ENCODE data around the gene MCRIP1.

MCRIP1 gene

GRCh38 chr17:81802856-81803643, 30.0 kb downstream of the MCRIP1 start:
- no peak overlapping the region for H2AK5ac ChIP-seq (ENCODE audit: low read length)
- H2BK120ac ChIP-seq (ENCODE audit: low read depth, low read length), result no peak overlapping the region
- no peak overlapping the region for H4K8ac ChIP-seq (ENCODE audit: low read depth, low read length)
- peaks cover 26% of the 10 kb centered on the region for H3K27me3 ChIP-seq (ENCODE audit: insufficient read depth, low read length, poor library complexity)
- no peaks in the 10 kb centered on the region for H3K4me1 ChIP-seq (ENCODE audit: control insufficient read depth, low read depth, low read length)
- H2BK5ac ChIP-seq (ENCODE audit: low read length), result no peak overlapping the region
- H3K56ac ChIP-seq (ENCODE audit: low read length), result no peak overlapping the region
- H3K36me3 ChIP-seq (ENCODE audit: control insufficient read depth, insufficient read depth, low read length), result no peaks in the 10 kb centered on the region
- no peak for DNase-seq
- no CpG with 5 or more reads among the region's 26 CpGs for WGBS (ENCODE audit: extremely low coverage, insufficient coverage, low lambda C conversion rate)
- H3K79me2 ChIP-seq (ENCODE audit: control insufficient read depth, insufficient read depth, low read length), result no peaks in the 10 kb centered on the region
- no peak overlapping the region for H3K18ac ChIP-seq (ENCODE audit: low read length)
- no peak overlapping the region for H3K23ac ChIP-seq (ENCODE audit: low read length)
- no peak overlapping the region for H3K9ac ChIP-seq (ENCODE audit: low read length)
- no peak overlapping the region for H4K5ac ChIP-seq (ENCODE audit: low read length)
- no peak overlapping the region for H3K4me2 ChIP-seq (ENCODE audit: low read length)
- no peak overlapping the region for H3K4ac ChIP-seq (ENCODE audit: low read depth, low read length)
- H3K4me3 ChIP-seq (ENCODE audit: low read length), result no peak overlapping the region
- H3K79me1 ChIP-seq (ENCODE audit: low read length), result no peaks in the 10 kb centered on the region
- no peak overlapping the region for H2BK15ac ChIP-seq (replicated peaks; ENCODE audit: low read depth)
- no peak overlapping the region for H3K27ac ChIP-seq (ENCODE audit: low read depth, low read length)

DNA sequence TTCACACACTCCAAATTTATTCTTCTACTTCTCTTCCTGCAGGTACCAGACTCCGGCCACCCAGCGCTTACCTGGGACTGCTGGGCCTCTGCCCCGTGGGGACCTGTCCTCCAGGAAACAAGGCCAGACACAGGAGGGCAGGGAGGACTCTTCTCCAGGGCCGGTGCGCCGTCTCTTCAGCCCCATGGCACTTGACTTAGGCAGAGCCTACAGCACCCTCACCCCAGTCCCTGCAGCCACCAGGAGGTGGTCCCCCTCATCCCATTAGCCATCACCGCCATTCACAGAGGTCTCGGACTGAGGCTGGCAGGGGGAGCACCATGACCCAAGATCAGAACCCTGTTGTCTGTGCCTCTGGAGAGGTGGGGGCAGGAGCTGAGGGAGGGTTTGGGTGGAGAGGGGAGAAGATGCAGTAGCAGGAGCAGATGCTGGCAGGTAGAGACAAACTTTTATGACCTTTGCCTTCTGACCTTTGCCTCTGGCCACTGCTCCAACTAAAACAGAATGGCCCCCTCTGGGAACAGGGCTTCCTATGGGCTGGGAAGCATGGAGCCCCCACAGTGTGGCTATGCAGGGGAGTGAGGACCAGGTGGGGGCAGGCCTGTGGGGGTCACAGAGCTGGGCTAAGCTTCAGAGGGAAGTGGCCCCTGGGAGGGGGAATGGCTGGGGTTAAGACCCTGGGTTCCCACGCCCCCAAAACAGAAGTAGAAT, 30.9 kb downstream of the MCRIP1 start:
- H3K27ac ChIP-seq (ENCODE audit: low read depth, low read length), result no peak overlapping the region
- H2BK15ac ChIP-seq (replicated peaks; ENCODE audit: low read depth), result no peak overlapping the region
- H4K5ac ChIP-seq (ENCODE audit: low read length), result no peak overlapping the region
- no peak overlapping the region for H3K4me3 ChIP-seq (ENCODE audit: low read length)
- no peak overlapping the region for H2BK5ac ChIP-seq (ENCODE audit: low read length)
- no peak overlapping the region for H3K23ac ChIP-seq (ENCODE audit: low read length)
- no peak overlapping the region for H2AK5ac ChIP-seq (ENCODE audit: low read length)
- H3K18ac ChIP-seq (ENCODE audit: low read length), result no peak overlapping the region
- peaks cover 26% of the 10 kb centered on the region for H3K27me3 ChIP-seq (ENCODE audit: insufficient read depth, low read length, poor library complexity)
- no peaks in the 10 kb centered on the region for H3K4me1 ChIP-seq (ENCODE audit: control insufficient read depth, low read depth, low read length)
- H3K56ac ChIP-seq (ENCODE audit: low read length), result no peak overlapping the region
- whole genome bisulfite sequencing (ENCODE audit: extremely low coverage, insufficient coverage, low lambda C conversion rate), result no CpG with 5 or more reads among the region's 9 CpGs
- no peak overlapping the region for H3K4ac ChIP-seq (ENCODE audit: low read depth, low read length)
- no peaks in the 10 kb centered on the region for H3K79me2 ChIP-seq (ENCODE audit: control insufficient read depth, insufficient read depth, low read length)
- H3K4me2 ChIP-seq (ENCODE audit: low read length), result no peak overlapping the region
- H2BK120ac ChIP-seq (ENCODE audit: low read depth, low read length), result no peak overlapping the region
- H3K79me1 ChIP-seq (ENCODE audit: low read length), result no peaks in the 10 kb centered on the region
- H3K36me3 ChIP-seq (ENCODE audit: control insufficient read depth, insufficient read depth, low read length), result no peaks in the 10 kb centered on the region
- no peak overlapping the region for H4K8ac ChIP-seq (ENCODE audit: low read depth, low read length)
- no peak overlapping the region for H3K9ac ChIP-seq (ENCODE audit: low read length)
- no peak for DNase-seq

GRCh38 chr17:81801327-81801726, 31.8 kb downstream of the MCRIP1 start:
- H3K79me1 ChIP-seq (ENCODE audit: low read length), result no peaks in the 10 kb centered on the region
- no peak overlapping the region for H4K5ac ChIP-seq (ENCODE audit: low read length)
- no peak overlapping the region for H3K27ac ChIP-seq (ENCODE audit: low read depth, low read length)
- no peak overlapping the region for H3K4ac ChIP-seq (ENCODE audit: low read depth, low read length)
- no peak overlapping the region for H2BK15ac ChIP-seq (replicated peaks; ENCODE audit: low read depth)
- peaks cover 26% of the 10 kb centered on the region for H3K27me3 ChIP-seq (ENCODE audit: insufficient read depth, low read length, poor library complexity)
- no peak overlapping the region for H3K4me2 ChIP-seq (ENCODE audit: low read length)
- no peak overlapping the region for H3K56ac ChIP-seq (ENCODE audit: low read length)
- H3K9ac ChIP-seq (ENCODE audit: low read length), result no peak overlapping the region
- WGBS (ENCODE audit: extremely low coverage, insufficient coverage, low lambda C conversion rate), result no CpG with 5 or more reads among the region's 9 CpGs
- no peak for DNase-seq
- H2BK120ac ChIP-seq (ENCODE audit: low read depth, low read length), result no peak overlapping the region
- H3K36me3 ChIP-seq (ENCODE audit: control insufficient read depth, insufficient read depth, low read length), result no peaks in the 10 kb centered on the region
- no peak overlapping the region for H4K8ac ChIP-seq (ENCODE audit: low read depth, low read length)
- no peak overlapping the region for H3K23ac ChIP-seq (ENCODE audit: low read length)
- no peak overlapping the region for H3K4me3 ChIP-seq (ENCODE audit: low read length)
- no peak overlapping the region for H3K18ac ChIP-seq (ENCODE audit: low read length)
- H3K4me1 ChIP-seq (ENCODE audit: control insufficient read depth, low read depth, low read length), result no peaks in the 10 kb centered on the region
- no peak overlapping the region for H2AK5ac ChIP-seq (ENCODE audit: low read length)
- no peak overlapping the region for H2BK5ac ChIP-seq (ENCODE audit: low read length)
- H3K79me2 ChIP-seq (ENCODE audit: control insufficient read depth, insufficient read depth, low read length), result no peaks in the 10 kb centered on the region

DNA sequence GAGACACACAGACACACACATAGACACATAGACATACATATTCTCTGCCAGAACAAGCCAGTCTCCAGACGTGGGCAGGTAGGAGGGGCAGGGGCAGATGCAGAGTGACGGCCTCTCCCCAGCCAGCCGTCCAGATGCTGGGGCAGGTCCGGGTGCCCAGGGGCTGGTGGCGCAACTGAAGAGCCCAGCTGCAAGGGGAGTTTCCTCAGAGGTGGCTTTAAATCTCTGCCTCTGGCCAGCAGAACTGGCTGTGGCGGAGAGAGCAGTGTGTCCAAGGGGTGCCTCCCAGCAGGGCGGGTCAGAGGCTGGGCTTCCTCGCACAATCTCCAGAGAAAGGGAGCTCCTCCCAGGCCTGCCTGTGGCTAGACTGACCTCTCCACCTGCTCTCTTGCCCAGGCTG, 38.6 kb downstream of the MCRIP1 start:
- H3K79me2 ChIP-seq (ENCODE audit: control insufficient read depth, insufficient read depth, low read length), result no peaks in the 10 kb centered on the region
- DNase-seq, result no peak
- no peak overlapping the region for H3K4me2 ChIP-seq (ENCODE audit: low read length)
- no peak overlapping the region for H2AK5ac ChIP-seq (ENCODE audit: low read length)
- H3K4me3 ChIP-seq (ENCODE audit: low read length), result no peak overlapping the region
- H3K79me1 ChIP-seq (ENCODE audit: low read length), result no peaks in the 10 kb centered on the region
- no peak overlapping the region for H3K9ac ChIP-seq (ENCODE audit: low read length)
- H2BK120ac ChIP-seq (ENCODE audit: low read depth, low read length), result no peak overlapping the region
- no CpG with 5 or more reads among the region's 8 CpGs for WGBS (ENCODE audit: extremely low coverage, insufficient coverage, low lambda C conversion rate)
- H3K23ac ChIP-seq (ENCODE audit: low read length), result no peak overlapping the region
- no peak overlapping the region for H3K18ac ChIP-seq (ENCODE audit: low read length)
- no peaks in the 10 kb centered on the region for H3K4me1 ChIP-seq (ENCODE audit: control insufficient read depth, low read depth, low read length)
- no peaks in the 10 kb centered on the region for H3K36me3 ChIP-seq (ENCODE audit: control insufficient read depth, insufficient read depth, low read length)
- H3K27me3 ChIP-seq (ENCODE audit: insufficient read depth, low read length, poor library complexity), result no peaks in the 10 kb centered on the region
- H3K27ac ChIP-seq (ENCODE audit: low read depth, low read length), result no peak overlapping the region
- no peak overlapping the region for H2BK5ac ChIP-seq (ENCODE audit: low read length)
- no peak overlapping the region for H4K8ac ChIP-seq (ENCODE audit: low read depth, low read length)
- no peak overlapping the region for H4K5ac ChIP-seq (ENCODE audit: low read length)
- no peak overlapping the region for H2BK15ac ChIP-seq (replicated peaks; ENCODE audit: low read depth)
- no peak overlapping the region for H3K56ac ChIP-seq (ENCODE audit: low read length)
- no peak overlapping the region for H3K4ac ChIP-seq (ENCODE audit: low read depth, low read length)

DNA sequence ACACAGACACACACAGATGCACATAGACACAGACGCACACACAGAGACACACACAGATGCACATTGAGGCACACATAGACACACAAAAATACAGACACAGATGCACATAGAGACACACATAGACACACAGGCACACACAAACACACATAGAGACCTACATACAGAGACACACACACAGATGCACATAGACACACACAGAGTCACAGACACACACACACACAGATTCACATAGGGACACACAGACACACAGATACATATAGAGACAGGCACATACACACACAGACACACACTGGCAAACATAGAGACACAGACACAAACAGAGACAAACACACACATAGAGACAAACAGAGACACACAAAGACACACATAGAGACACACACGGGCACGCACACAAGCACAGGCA, 39.0 kb downstream of the MCRIP1 start:
- Histone ChIP-seq H3K4me2 (ENCODE audit: low read length) (no peak overlapping the region), H2BK15ac (replicated peaks; ENCODE audit: low read depth) (no peak overlapping the region), H3K36me3 (ENCODE audit: control insufficient read depth, insufficient read depth, low read length) (no peaks in the 10 kb centered on the region), H2BK120ac (ENCODE audit: low read depth, low read length) (no peak overlapping the region), H3K27me3 (ENCODE audit: insufficient read depth, low read length, poor library complexity) (no peaks in the 10 kb centered on the region), H3K9ac (ENCODE audit: low read length) (no peak overlapping the region), H2BK5ac (ENCODE audit: low read length) (no peak overlapping the region), H2AK5ac (ENCODE audit: low read length) (no peak overlapping the region), H3K4me3 (ENCODE audit: low read length) (no peak overlapping the region), H3K23ac (ENCODE audit: low read length) (no peak overlapping the region), H3K56ac (ENCODE audit: low read length) (no peak overlapping the region), H3K4me1 (ENCODE audit: control insufficient read depth, low read depth, low read length) (no peaks in the 10 kb centered on the region), H4K5ac (ENCODE audit: low read length) (no peak overlapping the region), H3K27ac (ENCODE audit: low read depth, low read length) (no peak overlapping the region), H4K8ac (ENCODE audit: low read depth, low read length) (no peak overlapping the region), H3K18ac (ENCODE audit: low read length) (no peak overlapping the region), H3K79me1 (ENCODE audit: low read length) (no peaks in the 10 kb centered on the region), H3K79me2 (ENCODE audit: control insufficient read depth, insufficient read depth, low read length) (no peaks in the 10 kb centered on the region), H3K4ac (ENCODE audit: low read depth, low read length) (no peak overlapping the region)
- DNase-seq, result no peak
- no CpG with 5 or more reads among the region's 3 CpGs for WGBS (ENCODE audit: extremely low coverage, insufficient coverage, low lambda C conversion rate)

Data from mesendoderm (in vitro differentiated cells).